Activated T-helper 17 cell treated with anti-CD3 and anti-CD28 coated beads, Interleukin-2, amount 50 U/mL, for 72 hours (primary cell): ENCODE data around the gene DPP7. TPM values are rescaled to one million over a fixed set of nuclear protein-coding genes. Genes with fewer than 3 reads are reported as not detected.

Experiments
- ATAC-seq: fragments of 150-1000 bp; cut with Tn5 transposase; replicated peaks from 2 replicates; pipeline ENCODE4 v1.10.0; 2021; ENCODE audit warnings: mild to moderate bottlenecking, moderate library complexity
- H3K27ac Mint-ChIP-seq: one replicate; pipeline ENCODE4 v1.8.0; 2022; ENCODE audit warnings: mixed read lengths
- H3K27me3 Mint-ChIP-seq: one replicate; pipeline ENCODE4 v1.8.0; 2022; ENCODE audit warnings: mixed read lengths
- H3K36me3 Mint-ChIP-seq: one replicate; pipeline ENCODE4 v1.8.0; 2022; ENCODE audit warnings: low read depth, mild to moderate bottlenecking, mixed read lengths
- H3K4me1 Mint-ChIP-seq: one replicate; pipeline ENCODE4 v1.8.0; 2022; ENCODE audit warnings: mixed read lengths
- H3K4me3 Mint-ChIP-seq: one replicate; pipeline ENCODE4 v1.8.0; 2022; ENCODE audit warnings: mild to moderate bottlenecking, mixed read lengths
- H3K9me3 Mint-ChIP-seq: one replicate; pipeline ENCODE4 v1.8.0; 2022; ENCODE audit warnings: mixed read lengths
- total RNA-seq, 2 donors: library from RNA; stranded (reverse); gene quantifications; one replicate each; pipeline ENCODE4 v1.2.3, GENCODE V29; 2022

DPP7 gene
- total RNA-seq, 2 donors from 2014 or later, result 219 to 255 TPM

DNA sequence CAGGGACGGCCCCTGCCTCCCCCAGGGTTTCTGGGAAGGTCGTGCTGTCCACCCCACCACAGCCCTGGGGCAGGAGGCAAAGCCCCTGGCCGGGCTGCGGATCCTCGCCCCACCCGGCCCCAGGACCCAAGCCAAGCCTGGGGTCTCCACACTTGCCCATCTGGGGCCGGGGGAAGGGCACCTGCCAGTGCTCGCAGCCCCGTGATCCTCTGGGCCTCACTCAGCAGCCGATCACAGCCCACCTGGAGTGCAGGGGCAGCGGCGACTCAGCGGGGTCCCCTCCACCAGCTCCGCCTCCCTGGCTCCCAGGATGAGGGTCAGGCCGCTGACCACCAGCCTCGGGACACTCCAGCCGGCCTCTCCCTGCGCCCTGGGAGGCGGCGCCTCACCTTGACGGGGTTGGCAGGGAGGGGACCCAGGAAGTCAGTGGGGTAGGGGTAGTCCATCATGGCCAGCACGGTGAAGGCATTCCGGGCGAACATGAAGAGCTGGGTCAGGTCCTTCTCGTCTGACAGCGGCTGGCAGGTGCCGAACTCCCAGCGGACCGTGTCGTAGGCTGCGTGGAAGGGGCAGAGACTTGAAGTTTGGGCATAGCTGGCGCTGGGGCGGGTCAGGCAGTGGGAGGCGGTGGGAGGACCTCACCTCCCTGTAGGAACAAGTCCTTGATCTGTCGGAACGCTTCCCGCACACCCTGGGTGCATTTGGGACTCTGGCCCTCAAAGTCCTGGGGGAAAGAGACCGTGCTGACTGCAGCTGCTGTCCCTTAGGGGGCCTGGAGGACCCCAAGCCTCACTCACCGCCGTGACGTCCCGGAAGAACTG, 1.8 kb downstream of the DPP7 start:
- H3K36me3 Mint-ChIP-seq, result peaks cover 46% of the 10 kb centered on the region
- no peaks in the 10 kb centered on the region for H3K4me1 Mint-ChIP-seq
- no peaks in the 10 kb centered on the region for H3K9me3 Mint-ChIP-seq
- no peak for ATAC-seq
- H3K27ac Mint-ChIP-seq, result peak overlapping the region; percentile 38
- H3K27me3 Mint-ChIP-seq, result no peaks in the 10 kb centered on the region
- H3K4me3 Mint-ChIP-seq, result peak overlapping the region; percentile 71

DNA sequence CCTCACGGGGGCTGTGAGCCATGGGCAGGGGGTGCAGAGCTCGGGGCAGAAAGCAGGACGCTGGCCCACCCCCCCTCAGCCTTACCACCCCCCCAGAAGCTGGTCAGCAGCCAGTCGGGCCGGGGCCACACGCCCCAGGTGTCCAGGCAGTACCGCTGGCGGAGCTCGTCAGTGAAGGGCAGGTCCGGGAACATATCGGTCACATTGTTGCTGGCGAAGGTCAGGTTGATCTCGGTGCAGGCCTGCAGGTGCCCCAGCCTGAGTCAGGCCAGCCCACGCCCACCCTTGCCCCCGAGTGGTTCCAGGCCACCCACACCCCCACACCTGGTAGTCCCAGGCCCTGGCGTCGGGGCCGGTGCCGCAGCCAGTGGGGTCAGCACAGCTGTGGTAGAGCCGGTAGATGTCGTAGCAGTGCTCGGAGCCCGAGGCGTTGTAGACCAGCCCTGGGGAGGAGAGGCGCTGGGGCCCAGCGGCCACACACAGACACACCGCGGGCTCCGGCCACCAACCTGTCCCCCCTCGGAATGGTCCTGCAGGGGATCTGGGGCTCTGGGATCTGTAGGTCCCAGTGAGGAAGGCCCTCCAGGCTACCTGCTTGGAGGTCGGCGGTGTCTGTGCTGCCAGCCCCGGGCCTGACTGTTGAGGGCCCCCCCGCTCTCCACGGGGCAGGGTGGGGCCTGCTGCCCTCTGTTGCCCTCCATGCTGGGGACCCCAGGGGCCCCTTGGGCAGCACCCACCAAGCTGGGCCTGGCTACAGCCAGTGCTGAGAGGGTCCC, 2.6 kb downstream of the DPP7 start:
- H3K4me1 Mint-ChIP-seq, result no peaks in the 10 kb centered on the region
- no peaks in the 10 kb centered on the region for H3K27me3 Mint-ChIP-seq
- no peaks in the 10 kb centered on the region for H3K9me3 Mint-ChIP-seq
- H3K27ac Mint-ChIP-seq, result no peak overlapping the region
- H3K36me3 Mint-ChIP-seq, result peaks cover 46% of the 10 kb centered on the region
- no peak for ATAC-seq
- no peak overlapping the region for H3K4me3 Mint-ChIP-seq

DNA sequence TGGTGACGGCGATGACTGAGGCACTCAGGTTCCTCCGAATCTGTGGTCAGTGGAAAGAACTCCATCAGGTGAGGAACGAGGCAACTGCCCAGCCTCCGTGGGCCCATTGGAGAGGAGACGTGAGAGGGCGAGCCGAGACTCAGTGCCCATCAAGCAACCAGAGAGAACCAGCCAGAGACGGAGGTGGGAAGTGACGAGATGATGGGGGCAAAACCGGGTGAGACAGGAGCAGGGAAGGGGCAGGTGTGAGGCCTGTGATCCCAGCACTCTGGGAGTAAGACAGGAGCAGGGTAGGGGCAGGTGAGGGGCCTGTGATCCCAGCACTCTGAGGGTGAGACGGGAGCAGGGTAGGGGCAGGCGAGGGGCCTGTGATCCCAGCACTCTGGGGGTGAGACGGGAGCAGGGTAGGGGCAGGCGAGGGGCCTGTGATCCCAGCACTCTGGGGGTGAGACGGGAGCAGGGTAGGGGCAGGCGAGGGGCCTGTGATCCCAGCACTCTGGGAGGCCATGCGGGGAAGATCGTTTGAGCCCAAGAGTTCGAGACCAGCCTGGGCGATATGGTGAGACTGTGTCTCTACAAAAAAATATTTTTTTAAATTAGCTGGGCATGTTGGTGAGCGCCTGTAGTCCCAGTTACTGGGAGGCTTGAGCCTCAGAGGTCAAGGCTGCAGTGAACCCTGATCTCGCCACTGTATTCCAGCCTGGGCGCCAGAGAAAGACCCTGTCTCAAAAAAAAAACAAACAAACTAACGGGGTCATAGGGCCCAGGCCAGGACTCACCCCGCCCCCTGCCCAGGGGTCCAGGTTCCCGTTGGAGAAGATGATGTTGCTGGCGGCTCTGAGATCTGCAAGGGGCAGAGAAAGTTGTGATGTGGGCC, 3.4 kb downstream of the DPP7 start:
- Mint-ChIP-seq H3K27ac (no peak overlapping the region), H3K36me3 (peaks cover 46% of the 10 kb centered on the region), H3K4me1 (no peaks in the 10 kb centered on the region), H3K27me3 (no peaks in the 10 kb centered on the region), H3K4me3 (no peak overlapping the region), H3K9me3 (no peaks in the 10 kb centered on the region)
- ATAC-seq, result no peak

DNA sequence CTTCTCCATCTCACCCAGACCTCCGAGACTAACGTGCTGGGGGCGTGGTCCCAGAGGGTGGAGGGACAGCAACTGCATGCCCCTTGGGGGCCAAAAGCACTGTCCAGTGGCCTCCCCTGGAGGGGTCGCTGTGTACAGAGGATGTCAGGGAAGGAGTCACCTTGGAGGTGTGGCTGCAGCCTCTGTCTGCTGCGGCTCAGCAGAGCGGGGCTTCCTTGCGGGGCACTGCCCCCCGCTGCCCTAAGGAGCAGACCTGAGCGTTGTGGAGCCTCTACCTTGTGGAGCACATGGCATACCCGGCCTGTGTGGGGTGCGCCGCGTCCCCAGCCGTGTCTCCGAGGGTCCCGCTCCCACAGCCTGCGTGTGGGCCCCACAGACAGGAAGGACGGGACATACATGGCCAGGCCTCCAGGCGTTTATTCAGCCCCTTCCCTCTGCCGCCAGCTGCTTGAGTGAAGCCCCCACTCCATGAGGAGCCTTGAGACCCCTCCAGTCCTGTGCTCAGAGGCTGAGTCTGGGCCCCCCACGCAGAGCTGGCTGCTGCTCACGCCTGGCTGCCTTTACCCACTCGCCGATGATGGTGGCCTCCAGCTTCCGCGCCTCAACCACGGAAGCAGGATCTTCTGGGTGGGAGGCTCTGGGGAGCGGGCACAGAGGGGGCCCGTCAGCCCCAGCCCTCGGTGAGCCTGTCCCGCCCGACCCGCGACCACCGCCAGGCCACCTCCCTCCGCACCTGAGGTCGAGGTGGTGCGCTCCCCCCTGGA, 4.2 kb downstream of the DPP7 start:
- Mint-ChIP-seq H3K4me3 (no peak overlapping the region), H3K27me3 (no peaks in the 10 kb centered on the region), H3K4me1 (no peaks in the 10 kb centered on the region), H3K9me3 (no peaks in the 10 kb centered on the region), H3K27ac (no peak overlapping the region), H3K36me3 (peaks cover 46% of the 10 kb centered on the region)
- no peak for ATAC-seq

DNA sequence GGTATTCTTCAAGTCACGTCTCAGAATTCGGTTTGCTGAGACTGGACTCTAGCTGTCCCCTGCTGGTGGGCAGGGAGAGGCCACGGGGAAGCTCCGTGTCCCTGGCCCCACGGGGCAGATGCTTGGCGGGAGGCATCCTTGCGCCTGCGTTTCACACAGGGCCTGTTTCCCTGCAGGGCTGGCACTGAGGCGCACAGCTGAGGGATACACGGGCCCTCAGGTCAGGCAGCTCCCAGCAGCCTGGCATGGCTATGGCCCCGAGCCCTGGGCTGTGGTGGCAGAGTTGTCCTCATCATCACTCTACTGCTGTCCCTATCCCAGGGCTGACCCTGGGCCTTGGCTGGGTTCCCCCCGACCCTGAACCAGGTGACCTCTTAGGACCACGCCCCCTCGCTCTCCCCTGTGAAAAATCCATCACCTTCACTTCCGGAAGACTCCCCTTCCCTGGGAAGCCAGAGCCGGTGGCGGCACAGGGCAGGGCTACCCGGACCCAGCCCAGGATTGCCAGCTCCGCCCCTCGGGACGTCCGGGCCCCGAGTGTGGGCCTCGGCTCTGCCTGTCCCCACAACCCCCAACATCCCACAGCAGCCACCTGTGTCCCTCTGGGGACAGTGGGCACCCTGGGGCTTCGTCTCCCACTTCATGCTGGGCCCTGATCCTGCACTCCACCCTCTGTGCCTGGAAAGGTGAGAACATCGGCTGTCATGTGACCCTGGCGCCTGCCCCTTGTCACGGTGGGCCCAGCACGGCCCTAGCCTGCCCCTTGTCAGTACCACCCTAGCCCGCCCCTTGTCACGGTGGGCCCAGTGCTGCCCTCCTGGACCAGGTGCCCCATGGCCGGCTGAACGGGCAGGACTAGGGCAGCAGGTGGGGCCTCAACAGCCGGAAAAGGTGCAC, 5.0 kb downstream of the DPP7 start:
- ATAC-seq, result no peak
- no peak overlapping the region for H3K4me3 Mint-ChIP-seq
- peaks cover 46% of the 10 kb centered on the region for H3K36me3 Mint-ChIP-seq
- H3K27me3 Mint-ChIP-seq, result no peaks in the 10 kb centered on the region
- no peaks in the 10 kb centered on the region for H3K4me1 Mint-ChIP-seq
- H3K27ac Mint-ChIP-seq, result no peak overlapping the region
- H3K9me3 Mint-ChIP-seq, result no peaks in the 10 kb centered on the region

DNA sequence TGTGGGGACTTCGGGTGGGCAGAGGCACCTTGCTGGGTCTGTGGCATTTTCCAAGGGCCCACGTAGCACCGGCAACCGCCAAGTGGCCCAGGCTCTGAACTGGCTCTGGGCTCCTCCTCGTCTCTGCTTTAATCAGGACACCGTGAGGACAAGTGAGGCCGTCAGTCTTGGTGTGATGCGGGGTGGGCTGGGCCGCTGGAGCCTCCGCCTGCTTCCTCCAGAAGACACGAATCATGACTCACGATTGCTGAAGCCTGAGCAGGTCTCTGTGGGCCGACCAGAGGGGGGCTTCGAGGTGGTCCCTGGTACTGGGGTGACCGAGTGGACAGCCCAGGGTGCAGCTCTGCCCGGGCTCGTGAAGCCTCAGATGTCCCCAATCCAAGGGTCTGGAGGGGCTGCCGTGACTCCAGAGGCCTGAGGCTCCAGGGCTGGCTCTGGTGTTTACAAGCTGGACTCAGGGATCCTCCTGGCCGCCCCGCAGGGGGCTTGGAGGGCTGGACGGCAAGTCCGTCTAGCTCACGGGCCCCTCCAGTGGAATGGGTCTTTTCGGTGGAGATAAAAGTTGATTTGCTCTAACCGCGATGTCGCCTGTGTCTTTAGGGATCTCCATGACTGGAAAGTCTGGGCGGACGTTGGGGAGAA, 5.8 kb downstream of the DPP7 start:
- Mint-ChIP-seq H3K4me3 (no peak overlapping the region), H3K9me3 (no peaks in the 10 kb centered on the region), H3K27ac (no peak overlapping the region), H3K36me3 (peaks cover 46% of the 10 kb centered on the region), H3K27me3 (no peaks in the 10 kb centered on the region), H3K4me1 (no peaks in the 10 kb centered on the region)
- no peak for ATAC-seq

DNA sequence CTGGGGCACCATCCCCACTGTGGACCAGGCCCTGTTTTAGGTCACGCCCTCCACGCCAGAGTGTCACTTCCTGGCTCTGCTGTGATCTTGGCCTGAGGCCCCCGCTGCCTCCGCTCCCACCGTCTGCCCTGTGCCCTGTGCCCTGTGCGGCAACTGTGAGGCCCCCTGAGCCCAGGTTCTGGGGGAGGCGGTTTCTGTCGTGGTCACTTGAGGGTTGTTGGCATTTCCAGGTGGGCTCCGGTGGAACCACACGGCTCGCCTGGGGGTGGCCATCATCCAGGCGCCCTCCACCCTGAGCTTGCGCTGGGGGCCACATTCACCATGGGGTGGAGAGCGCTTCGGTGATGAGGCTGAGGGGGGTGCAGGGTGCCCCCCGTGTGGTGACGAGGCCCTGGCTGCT, 6.6 kb downstream of the DPP7 start:
- H3K27ac Mint-ChIP-seq, result no peak overlapping the region
- no peak overlapping the region for H3K4me3 Mint-ChIP-seq
- H3K9me3 Mint-ChIP-seq, result no peaks in the 10 kb centered on the region
- no peak for ATAC-seq
- peaks cover 40% of the 10 kb centered on the region for H3K36me3 Mint-ChIP-seq
- no peaks in the 10 kb centered on the region for H3K4me1 Mint-ChIP-seq
- H3K27me3 Mint-ChIP-seq, result no peaks in the 10 kb centered on the region

DNA sequence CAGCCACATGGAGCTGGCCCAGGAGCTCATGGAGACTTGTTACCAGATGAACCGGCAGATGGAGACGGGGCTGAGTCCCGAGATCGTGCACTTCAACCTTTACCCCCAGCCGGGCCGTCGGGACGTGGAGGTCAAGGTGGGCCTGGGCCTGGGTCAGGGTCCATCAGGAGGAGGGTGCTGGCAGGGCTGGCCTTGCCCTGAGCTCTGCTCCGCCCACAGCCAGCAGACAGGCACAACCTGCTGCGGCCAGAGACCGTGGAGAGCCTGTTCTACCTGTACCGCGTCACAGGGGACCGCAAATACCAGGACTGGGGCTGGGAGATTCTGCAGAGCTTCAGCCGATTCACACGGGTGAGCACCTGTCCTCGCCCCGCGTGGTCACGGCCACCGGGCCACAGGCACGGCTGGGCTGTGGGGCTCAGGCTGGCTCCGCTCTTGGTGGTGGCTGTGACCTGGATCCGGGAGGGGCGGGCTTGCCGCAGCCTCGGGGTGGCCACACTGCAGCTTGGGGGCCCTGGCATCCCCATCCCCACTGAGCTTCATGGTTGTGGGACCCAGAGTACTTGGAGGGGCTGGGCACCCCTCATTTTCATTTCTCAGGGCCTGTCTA, 7.1 kb downstream of the DPP7 start:
- Mint-ChIP-seq H3K4me1 (no peaks in the 10 kb centered on the region), H3K9me3 (no peaks in the 10 kb centered on the region), H3K4me3 (no peak overlapping the region), H3K27ac (no peak overlapping the region), H3K36me3 (peaks cover 36% of the 10 kb centered on the region), H3K27me3 (no peaks in the 10 kb centered on the region)
- ATAC-seq, result no peak

DNA sequence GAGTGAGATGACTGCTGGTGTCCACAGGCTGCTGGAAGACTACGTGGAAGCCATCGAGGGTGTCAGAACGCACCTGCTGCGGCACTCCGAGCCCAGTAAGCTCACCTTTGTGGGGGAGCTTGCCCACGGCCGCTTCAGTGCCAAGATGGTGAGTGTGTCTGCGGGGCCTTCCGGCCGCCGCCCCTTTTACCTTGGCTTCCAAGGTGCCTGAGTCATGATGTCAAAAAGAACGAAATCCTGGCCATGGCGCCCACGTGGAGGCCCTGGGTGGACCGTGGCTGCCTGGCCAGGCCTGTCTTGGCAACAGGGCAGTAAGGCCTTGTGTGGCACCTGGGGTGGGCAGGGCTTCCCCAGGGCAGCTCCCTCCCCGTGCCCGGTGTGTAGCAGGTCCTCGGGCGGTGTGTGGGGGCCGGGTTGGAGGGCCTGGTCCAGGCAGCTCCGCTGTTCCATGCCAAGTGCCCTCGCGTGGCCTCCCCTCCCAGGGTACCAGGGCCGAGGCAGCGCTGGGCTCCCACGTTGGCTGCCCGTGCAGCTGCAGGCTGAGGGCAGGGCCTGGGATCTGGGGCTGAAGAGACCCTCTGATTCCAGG, 7.8 kb downstream of the DPP7 start:
- H3K27me3 Mint-ChIP-seq, result no peaks in the 10 kb centered on the region
- no peak for ATAC-seq
- H3K4me3 Mint-ChIP-seq, result no peak overlapping the region
- H3K27ac Mint-ChIP-seq, result no peak overlapping the region
- H3K4me1 Mint-ChIP-seq, result no peaks in the 10 kb centered on the region
- no peaks in the 10 kb centered on the region for H3K9me3 Mint-ChIP-seq
- H3K36me3 Mint-ChIP-seq, result peaks cover 34% of the 10 kb centered on the region

DNA sequence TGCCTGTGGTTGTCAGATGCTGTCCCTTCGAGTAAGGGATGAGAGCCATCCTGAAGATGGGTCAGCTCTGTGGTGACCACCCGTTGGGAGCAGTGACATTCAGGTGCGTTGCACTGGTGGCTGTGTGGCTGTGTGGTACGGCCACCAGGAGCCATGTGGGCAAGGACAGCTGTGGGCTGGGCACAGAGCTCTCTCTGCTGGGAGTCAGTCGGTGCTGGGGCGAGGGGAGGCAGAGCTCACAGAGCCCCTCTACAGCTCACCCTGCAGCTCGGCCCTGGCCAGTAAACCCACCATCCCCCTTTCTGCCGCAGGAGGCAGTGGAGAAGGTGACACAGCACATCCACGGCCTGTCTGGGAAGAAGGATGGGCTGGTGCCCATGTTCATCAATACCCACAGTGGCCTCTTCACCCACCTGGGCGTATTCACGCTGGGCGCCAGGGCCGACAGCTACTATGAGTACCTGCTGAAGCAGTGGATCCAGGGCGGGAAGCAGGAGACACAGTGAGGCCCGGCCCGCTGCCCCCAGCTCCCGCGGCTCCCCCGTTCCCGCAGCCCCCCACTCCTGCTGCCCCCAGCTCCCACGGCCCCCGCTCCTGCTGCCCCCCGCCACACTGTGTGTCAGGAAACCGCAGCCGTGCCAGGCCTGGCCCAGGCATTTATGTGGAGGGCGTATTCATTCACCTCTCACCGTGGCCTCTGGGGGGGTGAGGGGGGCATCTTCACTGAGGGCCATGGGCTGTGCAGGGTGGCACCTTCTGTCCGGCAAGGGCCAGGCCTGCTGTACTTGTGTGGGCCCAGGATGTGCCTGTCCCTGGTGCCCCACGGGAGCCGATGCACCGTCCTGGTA, 8.5 kb downstream of the DPP7 start:
- no peaks in the 10 kb centered on the region for H3K27me3 Mint-ChIP-seq

DNA sequence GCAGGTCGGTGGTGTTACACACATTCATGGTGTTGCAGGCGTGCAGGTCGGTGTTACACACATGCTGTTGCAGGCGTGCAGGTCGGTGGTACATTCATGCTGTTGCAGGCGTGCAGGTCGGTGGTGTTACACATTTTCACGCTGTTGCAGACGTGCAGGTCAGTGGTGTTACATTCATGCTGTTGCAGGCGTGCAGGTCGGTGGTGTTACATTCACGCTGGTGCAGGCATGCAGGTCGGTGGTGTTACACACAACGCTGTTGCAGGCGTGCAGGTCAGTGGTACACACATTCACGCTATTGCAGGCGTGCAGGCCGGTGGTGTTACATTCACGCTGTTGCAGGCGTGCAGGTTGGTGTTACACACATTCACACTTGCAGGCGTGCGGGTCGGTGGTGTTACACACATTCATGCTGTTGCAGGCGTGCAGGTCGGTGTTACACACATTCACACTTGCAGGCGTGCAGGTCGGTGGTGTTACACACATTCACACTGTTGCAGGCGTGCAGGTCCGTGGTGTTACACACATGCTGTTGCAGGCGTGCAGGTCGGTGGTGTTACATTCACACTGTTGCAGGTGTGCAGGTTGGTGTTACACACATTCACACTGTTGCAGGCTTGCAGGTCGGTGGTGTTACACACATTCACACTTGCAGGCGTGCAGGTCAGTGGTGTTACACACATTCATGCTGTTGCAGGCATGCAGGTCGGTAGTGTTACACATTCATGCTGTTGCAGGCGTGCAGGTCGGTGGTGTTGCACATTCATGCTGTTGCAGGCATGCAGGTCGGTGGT, 11.1 kb downstream of the DPP7 start:
- H3K27ac Mint-ChIP-seq, result no peak overlapping the region
- no peak overlapping the region for H3K4me3 Mint-ChIP-seq
- no peaks in the 10 kb centered on the region for H3K27me3 Mint-ChIP-seq
- no peaks in the 10 kb centered on the region for H3K9me3 Mint-ChIP-seq
- no peaks in the 10 kb centered on the region for H3K4me1 Mint-ChIP-seq
- peaks cover 6% of the 10 kb centered on the region for H3K36me3 Mint-ChIP-seq
- no peak for ATAC-seq

More for the DNA sequence above, 8.5 kb downstream of the DPP7 start:
- Mint-ChIP-seq H3K27ac (no peak overlapping the region), H3K9me3 (no peaks in the 10 kb centered on the region), H3K36me3 (peaks cover 27% of the 10 kb centered on the region), H3K4me1 (no peaks in the 10 kb centered on the region), H3K4me3 (no peak overlapping the region)
- no peak for ATAC-seq
